Prostate gland (tissue), 2 donors: Measurements from ENCODE around the gene ABTB2.

Experiments used
- POLR2A ChIP-seq: fragments of 450-650 bp; IDR thresholded peaks from one replicate; pipeline ENCODE4 v1.6.1; 2016; ENCODE audit warnings: antibody characterized with exemption, mild to moderate bottlenecking
- POLR2AphosphoS5 ChIP-seq: sonication (generic); formaldehyde crosslinking; IDR thresholded peaks from one replicate; pipeline ENCODE4 v1.6.1; 2017; ENCODE audit warnings: antibody characterized with exemption
- TF ChIP-seq, protein P1 (sequence below), 4 experiments: fragments of 200-600 bp in 2 of 4; fragments of 450-650 bp in 2 of 4; sonication (generic) in 2 of 4; IDR thresholded peaks; 1 replicate in 3 of 4; 2 replicates in 1 of 4; pipeline ENCODE4 v1.5.1; 2016 to 2019; ENCODE audit warnings: antibody characterized with exemption in 4 of 4, mild to moderate bottlenecking in 2 of 4, moderate library complexity in 2 of 4

DNA sequence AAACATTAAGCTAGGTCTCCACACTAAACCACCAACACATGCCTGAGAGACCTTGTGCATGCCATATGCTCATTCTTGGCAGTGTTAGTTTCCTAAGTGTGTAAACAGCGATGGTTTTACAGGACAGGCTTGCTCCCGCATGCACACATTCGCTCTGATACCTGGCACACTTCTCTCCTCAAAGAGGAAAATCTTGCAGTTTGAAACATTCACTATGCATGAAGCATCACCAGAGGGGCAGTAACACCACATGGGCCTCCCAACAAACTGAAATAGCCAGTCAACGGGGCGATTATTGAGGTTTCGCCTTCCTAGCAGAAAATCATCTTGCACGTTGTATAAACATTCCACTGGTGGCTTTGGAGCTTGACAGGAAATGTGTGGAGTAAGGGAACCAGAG is 52.6 kb downstream of the ABTB2 start:
- TF ChIP-seq, protein P1, sequence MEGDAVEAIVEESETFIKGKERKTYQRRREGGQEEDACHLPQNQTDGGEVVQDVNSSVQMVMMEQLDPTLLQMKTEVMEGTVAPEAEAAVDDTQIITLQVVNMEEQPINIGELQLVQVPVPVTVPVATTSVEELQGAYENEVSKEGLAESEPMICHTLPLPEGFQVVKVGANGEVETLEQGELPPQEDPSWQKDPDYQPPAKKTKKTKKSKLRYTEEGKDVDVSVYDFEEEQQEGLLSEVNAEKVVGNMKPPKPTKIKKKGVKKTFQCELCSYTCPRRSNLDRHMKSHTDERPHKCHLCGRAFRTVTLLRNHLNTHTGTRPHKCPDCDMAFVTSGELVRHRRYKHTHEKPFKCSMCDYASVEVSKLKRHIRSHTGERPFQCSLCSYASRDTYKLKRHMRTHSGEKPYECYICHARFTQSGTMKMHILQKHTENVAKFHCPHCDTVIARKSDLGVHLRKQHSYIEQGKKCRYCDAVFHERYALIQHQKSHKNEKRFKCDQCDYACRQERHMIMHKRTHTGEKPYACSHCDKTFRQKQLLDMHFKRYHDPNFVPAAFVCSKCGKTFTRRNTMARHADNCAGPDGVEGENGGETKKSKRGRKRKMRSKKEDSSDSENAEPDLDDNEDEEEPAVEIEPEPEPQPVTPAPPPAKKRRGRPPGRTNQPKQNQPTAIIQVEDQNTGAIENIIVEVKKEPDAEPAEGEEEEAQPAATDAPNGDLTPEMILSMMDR (IDR thresholded peaks at IDR 0.05): no peak
- TF ChIP-seq POLR2A (no peak), POLR2AphosphoS5 (no peak)
